NAMALWA (cell line): ENCODE results near the gene SNX12.

Experiments
- DNase-seq: peaks from one replicate; pipeline ENCODE4 v3.0.0-alpha.2; 2015; ENCODE audit warnings: low spot score

Gene SNX12

DNA sequence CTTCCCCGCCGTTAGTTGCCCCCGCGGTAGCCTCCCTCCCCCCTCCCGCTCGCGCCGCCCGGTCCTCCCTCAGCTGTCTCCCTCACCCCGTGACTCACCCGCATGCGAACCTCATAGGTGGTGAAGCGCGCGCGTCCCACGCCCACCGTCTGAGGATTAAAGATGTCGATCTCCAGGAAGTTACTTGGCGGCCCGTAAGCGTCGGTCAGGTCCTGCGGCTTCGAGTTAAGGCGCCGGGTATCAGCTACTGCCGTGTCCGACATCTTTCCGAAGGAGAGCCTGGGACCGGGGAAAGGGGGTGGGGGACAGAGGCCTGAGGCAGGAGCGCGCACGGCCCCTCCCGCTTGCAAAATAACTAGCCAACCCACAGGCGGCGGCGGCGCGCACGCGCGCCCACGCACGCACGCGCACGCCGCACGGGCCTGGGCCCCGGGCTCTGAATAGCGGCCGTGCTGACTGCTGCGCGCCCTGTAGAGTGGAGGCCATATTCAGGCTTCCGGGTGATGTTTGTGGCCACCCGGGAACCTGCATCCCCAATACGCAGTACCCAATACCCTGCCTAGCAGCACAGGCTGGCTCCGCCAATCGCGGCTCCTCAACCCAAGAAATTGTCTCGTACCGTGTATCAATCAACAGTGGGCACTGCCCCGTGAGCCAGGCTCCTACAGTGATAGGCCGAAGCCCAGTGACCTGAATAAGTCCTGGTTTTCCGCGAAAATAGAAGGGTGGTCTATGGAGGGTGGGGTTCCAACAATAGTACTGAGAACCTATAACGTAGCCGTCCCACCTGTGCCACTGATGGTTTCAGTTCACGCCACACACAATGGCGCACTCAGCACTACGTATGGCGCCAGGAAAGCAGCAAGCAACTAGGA lies at the start of gene SNX12:
Gene SNX12 (minus strand): TSS at position 291 of the 875 bp plus-strand sequence. CDS start 28 bp downstream, at position 263.
- DNase-seq, result peak; percentile 92

DNA sequence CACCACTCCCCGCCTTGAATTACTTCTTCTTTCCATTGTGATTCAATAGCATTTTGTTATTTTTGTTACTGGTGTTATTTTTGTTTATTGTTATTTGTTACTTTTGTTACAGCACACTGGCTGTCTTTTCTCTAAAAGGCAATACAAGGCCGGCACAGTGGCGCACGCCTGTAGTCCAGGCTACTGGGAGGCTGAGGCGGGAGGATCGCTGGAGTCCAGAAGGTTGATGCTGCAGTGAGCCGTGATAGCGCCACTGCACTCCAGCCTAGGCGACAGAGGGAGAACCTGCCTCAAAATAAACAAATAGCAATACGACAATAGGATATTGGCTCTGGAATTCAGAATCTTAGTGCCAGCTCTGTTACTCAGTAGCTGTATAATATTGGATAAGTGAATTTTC lies 49.2 kb upstream of the SNX12 start:
- no peak for DNase-seq

DNA sequence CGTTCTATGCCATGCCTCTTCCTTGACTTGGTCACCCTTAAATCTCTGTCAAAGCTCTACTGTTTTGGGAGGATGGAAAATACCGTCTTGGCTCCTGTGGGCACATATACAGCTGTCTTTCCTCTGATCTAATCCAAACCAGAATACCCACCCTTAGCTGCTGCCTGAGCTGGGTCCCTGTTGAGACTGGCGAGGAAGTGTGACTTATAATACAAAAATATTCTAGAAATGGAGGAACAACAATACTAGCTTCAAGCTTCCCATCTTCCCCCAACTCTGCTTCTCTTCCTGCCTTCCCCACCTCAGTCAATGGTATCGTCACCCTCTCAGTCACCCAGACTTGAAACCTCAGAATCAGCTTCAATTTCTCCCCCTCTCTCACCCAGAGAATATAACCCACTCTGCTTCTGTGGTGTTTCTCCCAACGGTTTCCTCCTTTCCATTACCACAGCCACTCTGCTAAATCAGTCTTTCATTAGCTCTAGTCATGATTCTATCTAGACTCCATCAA lies 43.8 kb upstream of the SNX12 start:
- no peak for DNase-seq

DNA sequence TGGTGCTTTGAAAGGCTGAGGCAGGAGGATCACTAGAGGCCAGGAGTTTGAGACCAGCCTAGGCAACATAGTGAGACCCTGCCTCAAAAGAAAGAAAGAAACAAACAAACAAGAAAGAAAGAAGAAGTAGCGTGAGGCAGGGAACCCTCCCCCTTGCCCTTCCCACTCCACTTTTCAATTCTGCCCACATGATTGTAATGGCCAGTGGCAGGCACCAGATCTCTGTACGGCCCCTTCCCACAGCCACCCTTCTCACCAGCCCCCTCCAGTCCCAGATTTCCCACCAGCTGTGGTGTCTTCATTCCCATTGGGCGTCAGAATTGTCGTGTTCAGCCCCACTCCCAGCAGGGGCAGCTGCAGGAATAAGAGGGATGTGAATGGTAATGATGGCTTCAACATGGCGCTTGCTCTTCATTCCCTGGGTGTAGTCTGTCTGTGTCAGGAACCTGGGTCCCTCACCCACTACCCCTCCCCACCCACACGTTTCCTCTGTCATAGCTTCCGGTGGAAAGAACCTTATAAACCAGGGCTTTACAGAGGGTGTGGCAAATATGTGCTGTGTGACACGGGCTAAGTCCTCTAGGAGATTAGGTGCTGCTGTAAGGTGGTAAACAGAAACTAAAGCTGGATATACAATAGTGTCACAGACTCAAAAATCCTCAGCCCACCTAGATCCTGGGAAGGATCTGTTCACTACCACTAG lies 43.2 kb upstream of the SNX12 start, which contains the start of gene IL2RG:
Gene IL2RG (minus strand): TSS at position 437 of the 703 bp plus-strand sequence. CDS start 38 bp downstream, at position 399.
- peak; percentile 86 for DNase-seq

DNA sequence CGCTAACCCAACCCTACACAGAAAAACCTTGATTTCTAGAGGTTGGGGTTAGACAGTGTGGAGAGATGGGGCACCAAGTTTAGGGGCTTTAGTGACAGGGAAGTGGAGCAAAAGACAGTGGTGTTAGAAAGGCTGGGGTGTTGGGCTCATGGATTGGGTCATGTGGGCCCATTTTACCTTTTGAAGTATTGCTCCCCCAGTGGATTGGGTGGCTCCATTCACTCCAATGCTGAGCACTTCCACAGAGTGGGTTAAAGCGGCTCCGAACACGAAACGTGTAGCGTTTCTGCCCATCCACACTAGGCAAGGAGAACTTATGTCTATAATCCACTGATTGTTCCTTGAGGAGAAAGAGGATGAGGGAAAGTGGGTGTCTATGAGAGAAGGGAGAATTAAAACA lies 40.9 kb upstream of the SNX12 start:
- no peak for DNase-seq

DNA sequence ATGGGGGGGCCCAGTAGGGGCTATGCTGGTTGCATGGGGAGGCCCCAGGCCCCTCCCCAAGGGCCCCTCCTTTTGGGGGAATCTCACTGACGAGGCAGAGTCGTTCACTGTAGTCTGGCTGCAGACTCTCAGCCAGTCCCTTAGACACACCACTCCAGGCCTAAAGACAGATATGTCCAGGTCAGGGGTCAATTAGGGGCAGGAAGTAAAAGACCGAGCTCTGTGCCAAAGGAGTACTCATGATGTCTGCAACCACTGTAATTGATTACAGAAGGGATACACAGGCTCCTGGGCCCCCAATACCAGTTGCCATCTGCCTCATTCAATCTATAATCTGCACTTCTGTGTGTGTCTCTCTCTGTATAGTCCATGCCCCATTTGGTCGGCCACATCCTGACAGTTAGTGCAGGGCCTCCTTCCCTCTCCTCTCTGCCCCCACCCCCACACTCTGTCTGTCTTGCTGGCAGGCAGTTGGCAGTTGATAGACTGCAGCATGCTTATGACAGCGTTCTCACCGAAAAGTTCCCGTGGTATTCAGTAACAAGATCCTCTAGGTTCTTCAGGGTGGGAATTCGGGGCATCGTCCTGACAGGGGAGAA lies 39.7 kb upstream of the SNX12 start:
- DNase-seq, result no peak

DNA sequence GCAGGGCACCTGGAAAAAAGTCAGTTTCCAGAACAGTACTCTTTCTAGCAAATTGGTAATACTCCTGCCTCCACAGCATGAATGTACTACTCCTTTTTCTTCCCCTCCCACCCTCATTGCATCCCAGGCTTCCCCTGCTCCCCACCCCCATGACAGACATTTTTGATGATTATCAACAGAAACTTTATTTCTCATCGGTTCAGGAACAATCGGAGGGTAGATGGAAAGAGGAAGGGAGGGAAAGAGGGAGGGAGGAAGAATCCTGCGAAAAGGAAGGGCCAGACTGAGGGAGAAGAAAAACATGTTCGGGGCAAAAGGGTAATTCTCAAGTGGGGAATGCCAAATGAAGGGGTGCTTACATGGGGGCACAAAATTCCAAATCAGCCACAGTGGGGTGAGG lies 39.1 kb upstream of the SNX12 start:
- no peak for DNase-seq

DNA sequence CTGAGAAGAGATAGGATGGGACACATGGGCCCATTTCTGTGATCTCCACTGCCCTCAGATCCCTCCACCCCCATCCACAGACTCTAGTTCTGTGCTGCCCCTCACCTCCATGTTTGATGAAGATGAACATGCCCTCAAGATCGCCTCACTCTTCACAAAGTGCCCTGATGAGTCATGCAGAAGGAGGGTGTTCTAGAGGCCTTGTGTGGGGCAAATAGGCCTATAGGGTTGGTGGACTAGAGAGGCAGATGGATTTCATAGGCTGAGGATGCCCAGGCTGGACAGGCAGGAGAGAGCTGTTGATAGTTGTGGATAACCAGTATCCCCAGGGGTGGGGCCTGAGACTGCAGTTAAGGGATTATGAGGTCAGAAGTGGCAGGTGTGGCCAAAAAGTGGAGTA lies 38.3 kb upstream of the SNX12 start, which contains the start of gene CXorf65:
Gene CXorf65 (minus strand): TSS at position 314 of the 400 bp plus-strand sequence. CDS start 184 bp downstream, at position 130.
- no peak for DNase-seq

DNA sequence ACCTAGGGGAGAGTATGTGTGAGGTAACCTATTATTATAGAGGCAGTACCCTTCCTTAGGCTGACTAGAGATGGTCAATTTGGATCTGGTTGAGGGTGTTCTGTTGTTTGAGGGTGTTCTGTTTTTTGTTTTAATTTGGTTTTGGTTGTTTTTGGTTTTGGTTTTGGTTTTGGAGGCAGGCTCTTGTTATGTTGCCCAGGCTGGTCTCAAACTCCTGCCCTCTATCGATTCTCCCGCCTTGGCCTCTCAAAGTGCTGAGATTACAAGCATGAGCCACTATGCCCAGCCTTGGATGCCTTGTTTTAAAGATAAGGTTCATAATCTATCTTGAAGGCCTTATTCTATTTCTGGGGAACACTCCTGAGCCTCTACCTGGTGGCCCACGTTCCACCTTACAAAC lies 37.5 kb upstream of the SNX12 start:
- DNase-seq, result no peak

DNA sequence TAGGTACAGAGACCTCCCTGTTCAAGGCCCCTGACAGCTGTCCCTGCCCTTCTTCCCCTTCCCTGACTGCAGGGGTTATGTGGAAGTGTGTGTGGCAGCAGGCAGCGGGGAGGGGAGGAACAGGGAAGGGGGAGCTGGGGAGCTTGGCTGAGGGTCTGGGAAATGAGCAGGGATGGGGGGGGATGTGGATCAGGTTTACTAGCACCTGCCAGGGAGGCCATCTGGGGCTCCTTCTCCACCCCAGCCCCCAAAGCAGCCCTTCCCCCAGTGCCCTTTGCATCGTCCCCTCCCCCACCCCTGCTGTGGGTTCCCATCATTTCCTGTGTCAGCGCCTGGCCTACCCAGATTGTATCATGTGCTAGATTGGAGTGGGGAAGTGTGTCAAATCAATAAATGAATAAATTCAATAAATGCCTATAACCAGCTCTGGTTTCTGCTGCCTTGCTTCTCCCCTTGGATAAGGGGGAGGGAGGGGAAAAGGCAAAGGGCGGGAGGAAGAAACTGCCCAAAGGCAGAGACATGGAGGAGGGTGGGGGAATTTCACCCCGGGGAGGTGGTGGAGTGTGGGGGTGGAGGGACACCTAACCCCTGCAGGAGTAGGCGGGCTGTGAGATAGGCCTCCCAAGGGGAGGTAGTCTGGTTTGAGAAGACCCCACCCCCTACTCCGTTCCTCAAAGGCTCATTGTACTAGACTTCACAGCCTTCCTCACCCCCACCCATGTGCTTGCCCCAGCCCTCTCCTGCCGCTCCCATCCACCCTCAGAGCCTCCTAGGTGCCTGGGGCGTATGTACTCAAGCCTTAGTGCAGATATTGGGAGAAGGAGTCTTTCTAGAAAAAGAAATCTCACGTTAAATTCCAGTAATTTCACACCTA lies 35.2 kb upstream of the SNX12 start:
- no peak for DNase-seq

DNA sequence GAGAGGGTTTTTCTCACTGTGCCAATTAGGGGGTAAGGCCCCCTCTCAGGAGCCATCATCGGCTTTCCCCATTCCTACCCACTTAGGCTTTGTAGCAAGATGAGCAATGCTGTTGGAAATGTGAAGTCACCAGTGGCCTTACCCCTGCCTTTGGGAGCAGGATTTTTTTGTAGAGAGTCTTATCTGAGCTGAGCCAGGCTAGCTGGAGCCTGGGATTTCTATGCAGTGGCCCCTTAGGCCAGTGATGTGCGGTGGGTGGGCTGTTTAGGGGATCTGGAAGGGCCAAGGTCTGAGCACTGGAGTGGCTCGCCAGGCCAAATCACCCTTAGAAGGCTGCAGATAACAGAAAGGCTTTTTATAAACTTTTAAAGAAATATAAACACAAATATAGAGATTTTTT lies 34.2 kb upstream of the SNX12 start:
- DNase-seq, result no peak

DNA sequence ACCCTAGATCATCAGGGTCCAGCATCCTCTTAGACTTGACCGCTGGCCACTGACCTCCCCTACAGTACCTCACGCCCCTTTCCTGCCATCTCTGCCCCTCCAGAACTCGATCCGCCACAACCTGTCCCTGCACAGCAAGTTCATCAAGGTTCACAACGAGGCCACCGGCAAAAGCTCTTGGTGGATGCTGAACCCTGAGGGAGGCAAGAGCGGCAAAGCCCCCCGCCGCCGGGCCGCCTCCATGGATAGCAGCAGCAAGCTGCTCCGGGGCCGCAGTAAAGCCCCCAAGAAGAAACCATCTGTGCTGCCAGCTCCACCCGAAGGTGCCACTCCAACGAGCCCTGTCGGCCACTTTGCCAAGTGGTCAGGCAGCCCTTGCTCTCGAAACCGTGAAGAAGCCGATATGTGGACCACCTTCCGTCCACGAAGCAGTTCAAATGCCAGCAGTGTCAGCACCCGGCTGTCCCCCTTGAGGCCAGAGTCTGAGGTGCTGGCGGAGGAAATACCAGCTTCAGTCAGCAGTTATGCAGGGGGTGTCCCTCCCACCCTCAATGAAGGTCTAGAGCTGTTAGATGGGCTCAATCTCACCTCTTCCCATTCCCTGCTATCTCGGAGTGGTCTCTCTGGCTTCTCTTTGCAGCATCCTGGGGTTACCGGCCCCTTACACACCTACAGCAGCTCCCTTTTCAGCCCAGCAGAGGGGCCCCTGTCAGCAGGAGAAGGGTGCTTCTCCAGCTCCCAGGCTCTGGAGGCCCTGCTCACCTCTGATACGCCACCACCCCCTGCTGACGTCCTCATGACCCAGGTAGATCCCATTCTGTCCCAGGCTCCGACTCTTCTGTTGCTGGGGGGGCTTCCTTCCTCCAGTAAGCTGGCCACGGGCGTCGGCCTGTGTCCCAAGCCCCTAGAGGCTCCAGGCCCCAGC lies 32.7 kb upstream of the SNX12 start:
- DNase-seq, result no peak

DNA sequence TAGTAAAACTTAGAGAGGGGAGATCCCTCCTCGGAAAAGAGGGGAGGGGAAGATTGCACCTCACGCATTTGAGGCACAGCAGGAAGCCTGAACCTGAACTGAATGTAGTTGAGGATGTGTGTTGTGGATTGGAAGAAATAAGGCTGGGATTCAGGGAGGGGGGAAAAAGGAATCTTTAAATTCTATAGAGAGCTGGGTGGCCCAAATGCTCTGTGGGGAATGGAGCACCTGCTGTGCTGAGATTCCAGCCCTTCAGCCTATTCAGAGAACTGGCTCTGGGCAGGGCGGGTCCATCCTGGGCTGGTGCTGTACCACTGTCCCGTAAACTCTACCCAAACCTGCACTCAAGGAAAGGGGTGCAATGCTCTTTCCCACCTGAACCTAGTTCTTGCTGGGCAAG lies 31.6 kb upstream of the SNX12 start:
- DNase-seq, result no peak

DNA sequence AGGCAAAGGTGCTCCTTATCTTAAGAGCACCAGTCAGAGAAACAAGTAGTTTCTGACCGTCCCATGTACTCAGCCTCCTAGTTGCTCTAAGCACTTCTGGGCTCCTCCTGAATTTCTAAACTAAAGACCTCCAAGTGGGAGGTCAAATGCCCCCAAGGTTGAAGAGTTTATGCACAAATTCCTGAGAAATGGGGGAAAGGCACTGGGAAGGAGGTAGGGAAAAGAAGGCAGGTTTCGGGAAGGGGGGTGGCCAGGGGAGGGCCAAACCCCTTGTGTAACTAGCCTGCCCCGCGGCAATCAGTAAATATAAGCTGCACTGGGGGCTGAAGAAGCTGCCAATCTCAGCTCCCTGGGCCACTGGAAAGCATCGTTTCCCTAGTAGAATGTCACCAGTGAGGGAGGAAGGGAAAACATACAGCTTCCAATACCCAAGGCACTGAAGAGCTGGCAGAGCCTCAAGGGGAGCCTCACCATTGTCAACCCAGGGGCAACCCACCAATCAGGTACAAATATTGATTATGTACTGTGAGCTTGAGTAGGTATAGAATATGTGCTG lies 30.9 kb upstream of the SNX12 start:
- DNase-seq, result no peak

DNA sequence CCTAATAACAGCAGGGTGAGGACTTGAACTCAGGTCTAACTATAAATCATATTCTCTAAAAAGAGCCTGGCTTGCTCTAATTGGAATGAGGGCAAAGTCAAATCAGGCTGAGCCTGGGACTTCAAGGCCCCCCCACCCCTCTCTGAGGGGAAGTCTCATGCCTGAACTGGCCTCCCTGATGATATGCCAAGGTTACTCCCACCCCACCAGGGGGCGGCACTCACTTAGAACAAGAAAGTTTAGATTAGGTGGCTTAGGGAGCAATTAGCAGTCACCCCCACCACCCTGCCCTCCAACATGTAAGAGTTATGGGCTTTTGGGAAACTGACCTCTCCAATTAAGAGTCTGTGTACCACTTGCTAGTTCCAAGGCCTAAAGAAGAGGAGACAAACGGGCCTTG lies 30.2 kb upstream of the SNX12 start:
- DNase-seq, result peak; percentile 76

DNA sequence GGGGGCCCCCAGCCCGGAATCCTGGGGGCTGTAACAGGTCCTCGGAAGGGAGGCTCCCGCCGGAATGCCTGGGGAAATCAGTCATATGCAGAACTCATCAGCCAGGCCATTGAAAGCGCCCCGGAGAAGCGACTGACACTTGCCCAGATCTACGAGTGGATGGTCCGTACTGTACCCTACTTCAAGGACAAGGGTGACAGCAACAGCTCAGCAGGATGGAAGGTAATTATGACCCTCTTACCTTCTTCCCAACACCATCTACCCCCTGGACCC lies 28.6 kb upstream of the SNX12 start:
- no peak for DNase-seq

DNA sequence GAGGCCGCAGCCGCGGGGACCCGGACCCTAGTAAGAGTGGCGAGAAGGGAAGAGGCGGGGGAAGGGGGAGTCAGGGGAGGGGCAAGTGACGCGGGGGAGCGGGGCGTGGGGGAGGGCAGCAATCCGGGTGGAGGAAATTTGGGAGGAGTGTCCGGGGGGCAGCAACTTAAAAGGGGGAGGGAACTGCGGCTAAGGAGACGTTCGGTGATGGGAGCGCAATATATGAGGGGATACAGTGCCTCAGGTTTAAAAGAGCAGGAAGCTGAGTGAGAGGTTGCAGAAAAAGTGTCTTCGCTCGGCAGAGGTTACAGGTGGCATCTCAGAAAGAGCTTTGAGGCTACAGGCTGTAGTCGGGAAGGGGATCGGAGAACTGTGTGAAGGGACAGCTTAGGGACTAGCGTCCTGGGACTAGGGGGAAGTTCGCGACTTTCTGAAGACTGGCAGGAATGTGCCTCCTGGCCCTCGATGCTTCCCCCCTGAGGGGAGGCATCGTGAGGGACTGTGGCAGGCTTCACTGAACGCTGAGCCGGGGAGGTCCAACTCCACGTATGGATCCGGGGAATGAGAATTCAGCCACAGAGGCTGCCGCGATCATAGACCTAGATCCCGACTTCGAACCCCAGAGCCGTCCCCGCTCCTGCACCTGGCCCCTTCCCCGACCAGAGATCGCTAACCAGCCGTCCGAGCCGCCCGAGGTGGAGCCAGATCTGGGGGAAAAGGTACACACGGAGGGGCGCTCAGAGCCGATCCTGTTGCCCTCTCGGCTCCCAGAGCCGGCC lies 28.0 kb upstream of the SNX12 start:
- DNase-seq, result peak; percentile 50

DNA sequence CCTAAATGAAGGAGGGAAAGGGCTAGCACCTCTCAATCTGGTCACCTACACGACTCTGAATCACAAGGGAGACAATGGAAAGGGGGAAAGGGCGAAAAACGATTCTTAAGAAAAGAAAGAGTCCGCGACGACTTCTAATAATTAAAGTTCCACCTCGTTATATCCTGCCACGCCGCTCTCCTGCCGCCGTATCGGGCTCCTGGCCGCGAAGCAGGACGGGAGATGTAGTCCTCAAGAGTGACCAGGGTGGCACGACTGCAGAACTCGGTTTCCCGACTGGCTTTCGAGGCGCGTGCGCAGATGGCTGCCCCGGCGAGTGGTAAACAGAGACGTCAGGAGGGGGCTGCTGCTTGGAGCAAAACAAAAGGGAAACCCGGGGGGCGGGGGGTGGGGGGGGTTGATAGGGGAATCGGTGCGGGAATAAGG lies 27.4 kb upstream of the SNX12 start, which contains the start of gene FOXO4:
Gene FOXO4 (plus strand): TSS at position 297 of the 426 bp plus-strand sequence. CDS start 678 bp downstream, outside the sequence.
- peak; percentile 88 for DNase-seq

DNA sequence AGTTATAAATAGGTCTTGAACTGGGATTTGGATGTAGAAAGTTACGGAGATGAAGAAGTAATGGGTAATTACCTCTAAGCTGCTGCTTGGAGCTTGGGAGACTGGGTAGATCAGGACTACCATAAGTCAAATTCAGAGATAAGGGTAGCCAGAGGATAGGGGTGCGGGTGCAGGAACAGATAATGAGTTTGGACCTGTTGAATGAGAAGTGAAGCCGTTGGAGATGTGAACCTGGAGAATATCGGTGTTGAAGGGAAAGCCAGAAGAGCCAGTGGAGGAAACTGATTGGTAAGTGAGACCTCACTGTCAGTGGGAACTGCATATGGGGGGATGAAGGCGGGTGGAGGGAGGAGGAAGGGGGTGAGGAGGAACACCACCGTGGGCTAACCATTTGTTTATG lies 26.9 kb upstream of the SNX12 start:
- DNase-seq, result no peak
